SK-N-MC (cell line): ENCODE results near the gene GRB10.

Experiments
- EZH2 ChIP-seq: fragments of 200-600 bp; sonication (generic); IDR thresholded peaks from one replicate; pipeline ENCODE4 v1.6.1; 2017; ENCODE audit warnings: antibody characterized with exemption
- FOXP2 ChIP-seq: optimal IDR thresholded peaks from 2 replicates; pipeline ENCODE3; 2011; ENCODE audit warnings: mild to moderate bottlenecking, moderate library complexity; ENCODE audit not compliant: insufficient read depth; ENCODE audit errors: extremely low read length, control extremely low read depth
- POLR2AphosphoS5 ChIP-seq: IDR thresholded peaks from 2 replicates; pipeline ENCODE4 v1.6.1; 2012; ENCODE audit warnings: mild to moderate bottlenecking, low read depth, low read length, borderline replicate concordance

GRCh38 chr7:50651271-50651989 lies 131.3 kb downstream of the GRB10 start:
- no peak for TF ChIP-seq EZH2
- no peak for TF ChIP-seq POLR2AphosphoS5
- TF ChIP-seq FOXP2: no peak
